Activated CD4-positive, alpha-beta T cell treated with anti-CD3 and anti-CD28 coated beads for 48 hours (primary cell): ENCODE measurements around the gene PBX3.

Experiments
- DNase-seq: peaks from one replicate; pipeline ENCODE4 v3.0.0-alpha.2; 2020

Gene PBX3

GRCh38 chr9:125878164-125878631, 131.0 kb downstream of the PBX3 start:
- DNase-seq = no peak

DNA sequence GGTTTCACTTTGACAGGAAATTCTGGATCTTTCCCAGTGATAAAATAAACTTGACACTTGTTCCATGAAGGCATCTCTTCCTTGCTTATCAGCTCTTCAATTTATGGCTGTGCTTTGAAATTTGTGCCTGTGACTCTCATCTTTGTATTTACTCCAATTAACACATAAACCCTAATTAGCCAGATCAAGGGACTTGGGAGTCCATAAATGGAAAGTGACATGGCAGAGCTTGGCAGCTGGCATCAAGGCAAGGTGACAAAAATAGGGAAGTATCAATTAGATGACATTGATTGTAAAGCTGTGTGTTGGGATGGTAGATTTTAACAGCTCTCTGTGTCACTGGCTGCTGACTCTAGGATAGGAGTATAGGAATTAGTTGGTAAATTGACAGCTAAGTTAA, 133.9 kb downstream of the PBX3 start:
- DNase-seq = no peak

DNA sequence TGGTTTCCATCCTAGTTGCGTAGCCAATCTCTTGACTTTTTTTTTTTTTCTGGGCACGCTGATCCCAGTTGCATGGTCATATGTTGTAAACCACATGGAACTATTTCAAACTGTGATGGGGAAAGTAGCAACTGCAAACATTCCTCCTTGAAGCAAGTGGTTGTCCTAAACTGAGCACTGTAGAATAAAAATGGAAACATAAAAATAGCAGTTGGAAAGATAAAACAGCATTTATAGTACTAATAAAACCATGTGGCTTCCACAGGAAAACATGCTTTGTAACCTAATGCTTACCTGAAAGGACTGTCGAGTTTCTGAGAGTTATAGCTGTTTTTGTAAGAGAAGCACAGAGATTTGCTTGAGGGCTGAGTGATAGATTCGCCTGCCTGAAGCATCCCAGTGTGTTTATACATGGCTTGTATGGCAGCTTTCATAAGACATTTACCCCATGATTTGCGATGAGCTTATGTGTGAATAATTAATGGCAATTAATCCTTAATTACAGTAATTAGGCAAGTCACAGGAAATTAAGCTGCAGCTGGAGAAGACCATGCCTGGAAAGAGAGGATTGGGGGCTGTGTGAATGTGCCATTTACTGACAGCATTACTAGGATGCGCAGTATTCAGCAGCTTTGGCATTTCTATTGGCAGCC, 136.5 kb downstream of the PBX3 start:
- DNase-seq = no peak

DNA sequence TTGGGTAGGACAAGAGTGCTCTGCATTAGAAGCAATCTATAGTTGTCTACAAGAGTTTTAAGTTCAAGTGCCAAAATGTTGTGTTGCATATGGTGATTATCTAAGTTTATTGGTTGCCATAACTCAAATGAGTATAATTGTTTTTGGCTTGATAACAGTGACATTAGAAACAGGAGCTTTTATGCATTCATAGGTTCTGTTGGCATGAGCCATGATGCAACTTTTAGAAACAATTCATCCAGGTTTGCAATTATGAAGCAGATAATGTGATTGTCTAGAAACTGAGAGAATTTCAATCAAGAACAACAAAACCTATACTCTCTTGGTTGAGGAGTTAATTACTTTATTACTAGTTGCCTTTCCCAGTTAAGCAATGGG, 137.0 kb downstream of the PBX3 start:
- no peak for DNase-seq

- DNase-seq = no peak
These were observed 138.3 kb downstream of the PBX3 start for GRCh38 chr9:125885405-125886034.

DNA sequence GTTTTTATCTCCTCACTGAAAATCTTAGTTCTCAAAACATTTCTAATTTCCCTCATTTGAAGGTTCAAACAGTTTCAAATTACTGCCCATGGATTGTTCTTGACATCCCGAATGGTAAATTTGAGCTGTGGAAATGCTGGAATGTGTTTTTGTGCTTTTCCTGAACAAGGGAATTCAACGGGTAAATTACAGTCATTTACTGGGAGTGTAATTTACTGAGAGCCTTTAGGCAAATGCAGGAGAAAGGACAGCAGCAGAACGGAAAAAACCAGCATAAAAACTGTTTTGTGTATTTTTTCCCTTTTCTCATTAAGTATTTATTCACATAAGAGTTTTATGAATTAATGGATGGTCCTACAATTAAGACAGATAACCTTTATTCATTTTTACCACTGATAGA, 139.2 kb downstream of the PBX3 start:
- no peak for DNase-seq

DNA sequence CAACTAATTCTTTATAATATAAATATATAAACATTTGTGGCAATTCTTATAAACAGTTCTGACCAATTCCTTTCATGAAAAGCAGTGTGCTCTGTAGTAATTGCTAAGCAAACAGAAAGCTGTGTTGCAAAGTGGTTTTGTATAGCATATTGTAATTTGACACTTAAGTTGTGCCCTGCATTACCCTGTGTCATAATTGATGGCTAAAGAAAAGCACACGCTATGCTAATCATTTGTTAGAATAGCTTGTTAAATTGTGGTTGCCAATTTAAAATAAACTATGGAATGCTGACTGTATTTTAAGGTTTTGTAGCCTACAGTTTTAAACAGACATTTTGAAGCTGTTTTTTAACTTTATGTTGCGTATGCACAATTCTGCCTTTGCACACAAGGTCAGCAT, 140.0 kb downstream of the PBX3 start:
- DNase-seq = no peak

GRCh38 chr9:125888211-125888610, 141.0 kb downstream of the PBX3 start:
- no peak for DNase-seq

DNA sequence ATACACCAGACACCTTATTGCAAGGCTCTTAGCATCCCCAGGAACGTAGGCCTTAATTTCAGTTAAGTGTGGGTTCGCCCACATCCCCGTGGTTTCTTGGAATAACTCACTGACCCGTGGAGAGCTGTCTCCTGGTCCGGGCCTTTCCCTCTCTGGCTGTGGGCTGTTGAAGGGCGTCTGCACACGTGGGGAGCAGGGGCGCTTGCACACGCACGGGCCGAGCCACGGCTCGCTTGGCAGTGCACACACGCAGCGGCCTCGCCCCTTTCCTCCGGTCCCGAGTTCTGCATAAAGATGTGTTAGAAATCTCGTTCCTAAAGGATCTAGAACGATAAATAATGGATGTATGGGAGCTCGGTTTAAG, 141.9 kb downstream of the PBX3 start:
- DNase-seq = peak; percentile 11

GRCh38 chr9:125889476-125890419, 142.6 kb downstream of the PBX3 start:
- DNase-seq = peak; percentile 38

DNA sequence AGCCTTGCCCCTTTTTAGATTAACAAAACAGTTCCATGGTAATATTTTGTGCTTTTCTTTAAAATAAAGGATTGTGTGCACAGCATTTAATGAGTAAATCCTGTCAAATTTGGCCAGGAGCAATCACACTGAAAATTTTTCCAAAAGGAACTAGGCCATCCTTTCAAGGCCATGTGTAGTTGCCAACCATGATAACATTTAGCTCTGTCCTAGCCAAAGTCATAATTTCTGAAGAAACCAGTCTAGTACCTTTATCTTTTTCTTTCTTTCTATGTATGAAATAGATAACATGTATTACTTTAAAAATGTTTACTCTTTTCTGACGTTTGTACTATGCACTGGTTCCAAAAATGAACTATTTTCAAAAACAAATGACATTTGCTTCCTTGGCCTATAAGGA, 143.7 kb downstream of the PBX3 start:
- DNase-seq = no peak

- DNase-seq = no peak
These were observed 146.1 kb downstream of the PBX3 start for GRCh38 chr9:125893277-125893676.

DNA sequence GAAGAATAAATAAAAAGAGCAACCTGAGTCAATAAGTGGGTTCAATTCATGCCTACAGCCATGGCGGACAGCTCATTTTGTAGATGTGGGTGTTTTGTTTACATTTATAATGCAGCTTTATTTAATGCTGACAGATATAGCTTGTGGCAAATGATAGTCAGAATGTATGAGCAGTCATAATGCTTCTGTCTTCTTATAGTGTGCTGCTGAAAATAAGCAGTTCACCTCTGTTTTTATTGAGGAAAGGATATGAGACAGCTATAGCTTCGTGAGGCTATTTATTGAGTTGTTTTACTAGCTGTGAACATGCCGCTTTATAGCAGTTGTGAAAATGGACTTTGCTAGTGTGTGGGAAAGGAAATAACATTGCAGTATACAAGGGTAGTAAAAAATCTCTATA, 147.4 kb downstream of the PBX3 start:
- no peak for DNase-seq

DNA sequence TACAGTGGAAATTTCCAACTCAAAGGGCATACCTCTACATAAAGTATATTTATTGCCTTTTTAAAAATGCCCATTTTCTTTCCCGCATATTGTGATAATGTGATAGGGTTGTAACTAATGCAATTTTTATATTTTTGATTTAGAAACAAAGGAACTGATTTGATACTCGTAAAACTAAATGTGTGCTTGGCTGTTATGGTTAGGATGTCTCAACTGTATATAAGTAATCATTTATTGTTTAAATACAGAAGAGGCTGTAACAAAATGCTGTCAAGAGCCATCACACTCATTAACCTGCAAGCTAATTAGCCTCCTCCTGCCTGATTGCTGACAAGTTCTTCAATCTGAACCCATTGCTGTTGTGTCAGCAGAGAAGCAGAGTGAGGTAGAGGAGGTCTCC, 149.2 kb downstream of the PBX3 start:
- DNase-seq = no peak

DNA sequence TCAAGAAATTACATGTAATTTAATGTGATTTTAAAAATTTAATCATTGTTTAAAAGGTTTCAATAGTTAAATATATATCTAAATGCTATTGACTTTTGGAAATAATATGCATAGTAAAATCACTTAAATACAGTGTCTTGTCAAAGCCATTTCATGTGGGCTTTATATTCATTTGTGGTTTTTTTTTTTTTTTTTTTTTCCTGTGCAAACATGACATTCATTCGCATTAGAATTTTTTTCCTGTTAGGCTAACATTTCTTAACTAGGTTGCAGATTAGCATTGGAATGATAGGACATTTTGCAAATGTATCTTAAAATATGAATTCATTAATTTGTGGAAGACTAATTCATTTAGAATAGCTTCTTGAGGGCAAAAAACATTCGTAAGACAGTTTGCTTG, 149.8 kb downstream of the PBX3 start:
- no peak for DNase-seq

GRCh38 chr9:125897481-125897880, 150.3 kb downstream of the PBX3 start:
- no peak for DNase-seq

- no peak for DNase-seq
These were observed 155.0 kb downstream of the PBX3 start for GRCh38 chr9:125902214-125902613.

- DNase-seq = no peak
These were observed 155.8 kb downstream of the PBX3 start for GRCh38 chr9:125902831-125903512.

- no peak for DNase-seq
These were observed 157.1 kb downstream of the PBX3 start for GRCh38 chr9:125904155-125904851.

GRCh38 chr9:125906144-125906543, 159.0 kb downstream of the PBX3 start:
- no peak for DNase-seq

- DNase-seq = no peak
These were observed 159.7 kb downstream of the PBX3 start for GRCh38 chr9:125906893-125907292.

DNA sequence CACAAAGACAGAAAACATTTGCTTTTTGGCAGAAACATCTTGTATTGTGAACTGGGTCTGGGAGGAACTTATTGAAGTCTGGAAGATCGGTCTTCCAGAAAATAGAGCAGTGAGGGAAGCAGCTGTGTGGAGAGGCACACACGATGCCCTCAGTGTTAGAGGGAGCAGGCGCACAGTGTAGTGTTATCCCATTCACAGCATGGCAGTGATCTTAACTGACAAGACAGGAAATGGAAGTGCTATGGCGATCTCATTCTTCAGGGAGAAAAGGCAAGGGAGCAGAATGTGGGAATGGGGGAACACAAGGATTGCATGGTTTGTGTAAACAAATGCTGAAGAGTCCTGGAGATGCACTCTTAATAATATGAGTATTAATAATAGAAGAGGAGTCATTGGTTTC, 161.0 kb downstream of the PBX3 start:
- no peak for DNase-seq

DNA sequence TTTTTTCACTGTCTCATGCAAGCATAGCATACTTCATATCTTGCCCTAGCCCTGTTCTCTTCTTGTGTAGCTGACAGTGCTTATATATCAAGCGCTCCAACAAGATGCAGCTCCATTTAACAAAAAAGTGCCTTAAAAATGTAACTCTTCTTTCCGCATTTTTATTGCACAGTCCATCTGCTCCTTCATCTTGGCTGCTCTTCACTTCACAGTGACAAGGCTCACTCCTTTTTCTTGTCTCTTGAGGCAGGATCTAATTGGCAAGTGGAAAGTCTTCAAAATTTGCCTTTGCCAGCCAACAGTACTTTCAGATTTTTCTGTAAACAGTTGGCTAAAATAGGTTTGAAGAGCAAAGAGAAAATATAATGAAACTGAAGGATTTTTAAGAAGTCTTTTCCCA, 161.8 kb downstream of the PBX3 start:
- no peak for DNase-seq
